HT1080 (cell line): ENCODE data around the gene HOXD11. TPM values are rescaled to one million over a fixed set of nuclear protein-coding genes. Genes with fewer than 3 reads are reported as not detected.

Experiments
- small RNA-seq: library from RNA; depleted of rRNA; stranded (forward); fragments of <200 nt; gene quantifications from one replicate; pipeline ENCODE3, GENCODE V24; 2014
- total RNA-seq: library from RNA; depleted of rRNA; stranded (reverse); fragments of >200 nt; shearing (Covaris generic); gene quantifications from 2 replicates; pipeline ENCODE4 v1.2.3, GENCODE V29; 2014; rRNA removed

The HOXD11 gene
- total RNA-seq, 1 experiment from 2014 or later, result 8.9 TPM

Small RNAs within 50 kb of the gene (small RNA-seq; reads per million reads assigned to genes)
- gene MIR10B, result 2.7 reads per million, percentile 85 among the genes with 10 or more reads in this experiment

Other genes with a start within 250 kb of the HOXD11 start
- gene LNPK, start 105.0 kb upstream of the HOXD11 start, total RNA-seq, result 24.6 and 29.6 TPM in 2 replicates
- gene EVX2, start 23.3 kb upstream of the HOXD11 start, total RNA-seq, result not detected in 2 replicates
- gene HOXD13, start 14.6 kb upstream of the HOXD11 start, total RNA-seq, result 2.6 and 3.2 TPM in 2 replicates
- 0.10 TPM in 1 of 2 replicates, not detected in the other for gene HOXD12, start 7.5 kb upstream of the HOXD11 start, total RNA-seq
- gene HOXD10, start 9.5 kb downstream of the HOXD11 start, total RNA-seq, result 8.6 and 10.5 TPM in 2 replicates
- 0.53 and 1.7 TPM in 2 replicates for gene HOXD9, start 15.4 kb downstream of the HOXD11 start, total RNA-seq
- gene HOXD8, start 22.4 kb downstream of the HOXD11 start, total RNA-seq, result 8.9 and 9.5 TPM in 2 replicates
- not detected in 2 replicates for gene HOXD4, start 44.3 kb downstream of the HOXD11 start, total RNA-seq
- gene HOXD3, start 50.0 kb downstream of the HOXD11 start, total RNA-seq, result not detected in 2 replicates
- gene HOXD1, start 81.4 kb downstream of the HOXD11 start, total RNA-seq, result not detected in 2 replicates
- gene MTX2, start 162.2 kb downstream of the HOXD11 start, total RNA-seq, result 133 and 153 TPM in 2 replicates